CD4-positive, CD25-positive, alpha-beta regulatory T cell (primary cell): ENCODE data around the gene CDIP1. TPM values are rescaled to one million over a fixed set of nuclear protein-coding genes. Genes with fewer than 3 reads are reported as not detected.

Experiments used
- ATAC-seq, 2 donors: fragments of 150-1000 bp; cut with Tn5 transposase; one replicate each; pipeline ENCODE4 v1.10.0; 2021; ENCODE audit warnings: low read depth in 2 of 2, moderate number of reproducible peaks in 2 of 2, moderate library complexity in 1 of 2
- DNase-seq, 3 donors: peaks; one replicate each; pipeline versions ENCODE4 v3.0.0 to v3.0.0-alpha.2; 2012 to 2022; ENCODE audit warnings: mixed read lengths in 1 of 3
- H3K27ac ChIP-seq: one replicate; pipeline ENCODE4 v1.7.0; 2013; ENCODE audit warnings: mild to moderate bottlenecking, low read length; ENCODE audit not compliant: insufficient read depth, poor library complexity, severe bottlenecking
- H3K27me3 ChIP-seq: one replicate; pipeline ENCODE4 v1.7.0; 2013; ENCODE audit warnings: low read length; ENCODE audit not compliant: control insufficient read depth, insufficient read depth
- H3K36me3 ChIP-seq: one replicate; pipeline ENCODE4 v1.7.0; 2013; ENCODE audit warnings: mild to moderate bottlenecking, low read length, moderate library complexity; ENCODE audit not compliant: control insufficient read depth, insufficient read depth
- H3K4me1 ChIP-seq: 2 replicates; pipeline ENCODE4 v1.7.0; 2013; ENCODE audit warnings: mild to moderate bottlenecking, low read length; ENCODE audit not compliant: insufficient read depth, control insufficient read depth, poor library complexity, severe bottlenecking
- H3K4me3 ChIP-seq: one replicate; pipeline ENCODE4 v1.7.0; 2013; ENCODE audit warnings: low read depth, mild to moderate bottlenecking, low read length, moderate library complexity
- H3K9me3 ChIP-seq, 2 experiments: 1 replicate in 1 of 2; 2 replicates in 1 of 2; pipeline ENCODE4 v1.7.0; 2013; ENCODE audit warnings: low read length in 2 of 2, mild to moderate bottlenecking in 1 of 2, moderate library complexity in 1 of 2; ENCODE audit not compliant: control insufficient read depth in 2 of 2
- H3K27ac Mint-ChIP-seq, 3 donors: one replicate each; pipeline ENCODE4 v1.8.0; 2020 to 2022; ENCODE audit warnings: mild to moderate bottlenecking in 3 of 3, mixed read lengths in 3 of 3, moderate library complexity in 2 of 3
- H3K27me3 Mint-ChIP-seq: one replicate; pipeline ENCODE4 v1.8.0; 2022; ENCODE audit warnings: mild to moderate bottlenecking, mixed read lengths
- H3K36me3 Mint-ChIP-seq: one replicate; pipeline ENCODE4 v1.8.0; 2020; ENCODE audit warnings: mixed read lengths
- H3K4me1 Mint-ChIP-seq, 4 donors: one replicate each; pipeline ENCODE4 v1.8.0; 2020 to 2022; ENCODE audit warnings: mixed read lengths in 4 of 4, mild to moderate bottlenecking in 1 of 4
- H3K4me3 Mint-ChIP-seq, 4 donors: one replicate each; pipeline ENCODE4 v1.8.0; 2020 to 2022; ENCODE audit warnings: mild to moderate bottlenecking in 4 of 4, mixed read lengths in 4 of 4, moderate library complexity in 3 of 4
- H3K9me3 Mint-ChIP-seq, 7 donors: one replicate each; pipeline ENCODE4 v1.8.0; 2020 to 2022; ENCODE audit warnings: mixed read lengths in 7 of 7, mild to moderate bottlenecking in 3 of 7, moderate library complexity in 2 of 7
- polyA plus RNA-seq, 4 donors: library from polyadenylated mRNA; unstranded; fragments of 300-500 nt; fragmentation: Illumina TruSeq; gene quantifications; one replicate each; pipeline ENCODE4 v1.2.3, GENCODE V29; 2021
- total RNA-seq: library from RNA; stranded (reverse); gene quantifications from one replicate; pipeline ENCODE4 v1.2.3, GENCODE V29; 2022

Gene CDIP1
- total and polyA plus RNA-seq, 5 donors from 2014 or later: 16.4 to 29.8 (median 21.4) TPM

- peak in 1 of 3 donors; percentile 31 for DNase-seq
- no peaks in the 10 kb centered on the region for H3K36me3 ChIP-seq
Observed at GRCh38 chr16:4537376-4538343, 913 bp downstream of the CDIP1 start.

GRCh38 chr16:4536391-4537106, 2.0 kb downstream of the CDIP1 start:
- H3K36me3 Mint-ChIP-seq: peaks cover 13% of the 10 kb centered on the region
- Histone ChIP-seq H3K4me1 (peaks cover 30% of the 10 kb centered on the region), H3K36me3 (peaks cover 3% of the 10 kb centered on the region), H3K4me3 (no peak overlapping the region), H3K9me3 (peaks cover 2 to 6% of the 10 kb centered on the region in 2 experiments), H3K27me3 (no peaks in the 10 kb centered on the region), H3K27ac (peak overlapping the region; percentile 15)
- ATAC-seq (no peak), DNase-seq (no peak)
- peaks cover 0 to 4% (median 0%) of the 10 kb centered on the region in 7 donors for H3K9me3 Mint-ChIP-seq
- H3K27ac Mint-ChIP-seq: peak overlapping the region; percentile 68 to 90 (median 82)
- H3K27me3 Mint-ChIP-seq: no peaks in the 10 kb centered on the region
- H3K4me1 Mint-ChIP-seq: peaks cover 17 to 57% (median 32%) of the 10 kb centered on the region in 4 donors
- H3K4me3 Mint-ChIP-seq: peak overlapping the region; percentile 83 to 89 (median 85)

More at GRCh38 chr16:4537376-4538343, 913 bp downstream of the CDIP1 start:
- ATAC-seq: peak; percentile 41 to 43
- Mint-ChIP-seq H3K4me3 (peak overlapping the region; percentile 83 to 89 (median 85)), H3K9me3 (peaks cover 0 to 4% (median 0%) of the 10 kb centered on the region in 7 donors), H3K27me3 (no peaks in the 10 kb centered on the region), H3K36me3 (peaks cover 7% of the 10 kb centered on the region), H3K4me1 (peaks cover 19 to 49% (median 29%) of the 10 kb centered on the region in 4 donors), H3K27ac (peak overlapping the region; percentile 68 to 90 (median 74))
- Histone ChIP-seq H3K27me3 (no peaks in the 10 kb centered on the region), H3K4me1 (peaks cover 30% of the 10 kb centered on the region), H3K9me3 (peaks cover 2 to 6% of the 10 kb centered on the region in 2 experiments), H3K27ac (peak overlapping the region; percentile 87), H3K4me3 (peak overlapping the region; percentile 19)

GRCh38 chr16:4535627-4536108, 2.9 kb downstream of the CDIP1 start:
- Histone ChIP-seq H3K27ac (peak overlapping the region; percentile 15), H3K27me3 (no peaks in the 10 kb centered on the region), H3K4me1 (peaks cover 30% of the 10 kb centered on the region), H3K9me3 (peaks cover 2 to 6% of the 10 kb centered on the region in 2 experiments), H3K36me3 (peaks cover 3% of the 10 kb centered on the region), H3K4me3 (no peak overlapping the region)
- Mint-ChIP-seq H3K36me3 (peaks cover 13% of the 10 kb centered on the region), H3K4me1 (peaks cover 14 to 60% (median 32%) of the 10 kb centered on the region in 4 donors), H3K27ac (peak overlapping the region; percentile 62 to 92 (median 90)), H3K27me3 (no peaks in the 10 kb centered on the region), H3K9me3 (peaks cover 0 to 4% (median 0%) of the 10 kb centered on the region in 7 donors), H3K4me3 (peak overlapping the region; percentile 52 to 89 (median 74))
- ATAC-seq: no peak
- DNase-seq: no peak

GRCh38 chr16:4534151-4534790, 4.3 kb downstream of the CDIP1 start:
- Mint-ChIP-seq H3K9me3 (no peaks in the 10 kb centered on the region), H3K4me3 (peak overlapping the region in 2 of 4 donors; percentile 78 to 80), H3K4me1 (peaks cover 19 to 70% (median 43%) of the 10 kb centered on the region in 4 donors), H3K27ac (peak overlapping the region; percentile 55 to 96 (median 90)), H3K27me3 (no peaks in the 10 kb centered on the region), H3K36me3 (peaks cover 17% of the 10 kb centered on the region)
- Histone ChIP-seq H3K27me3 (no peaks in the 10 kb centered on the region), H3K4me1 (peaks cover 41% of the 10 kb centered on the region), H3K27ac (peak overlapping the region; percentile 45), H3K4me3 (no peak overlapping the region), H3K36me3 (peaks cover 3% of the 10 kb centered on the region), H3K9me3 (peaks cover 0 to 5% of the 10 kb centered on the region in 2 experiments)
- DNase-seq: peak in 2 of 3 donors; percentile 30 to 52
- peak in 1 of 2 donors; percentile 21 for ATAC-seq

- Mint-ChIP-seq H3K4me1 (peaks cover 21 to 71% (median 47%) of the 10 kb centered on the region in 4 donors), H3K27me3 (no peaks in the 10 kb centered on the region), H3K4me3 (no peak overlapping the region), H3K27ac (peak overlapping the region in 2 of 3 donors; percentile 87 to 90), H3K9me3 (no peaks in the 10 kb centered on the region), H3K36me3 (peaks cover 18% of the 10 kb centered on the region)
- Histone ChIP-seq H3K9me3 (no peaks in the 10 kb centered on the region), H3K36me3 (peaks cover 3% of the 10 kb centered on the region), H3K27me3 (no peaks in the 10 kb centered on the region), H3K4me3 (no peak overlapping the region), H3K4me1 (peaks cover 42% of the 10 kb centered on the region), H3K27ac (no peak overlapping the region)
- ATAC-seq (no peak), DNase-seq (no peak)
Observed at GRCh38 chr16:4533490-4533889, 5.1 kb downstream of the CDIP1 start.

- ATAC-seq: no peak
- Mint-ChIP-seq H3K27ac (peak overlapping the region; percentile 32 to 90 (median 39)), H3K4me3 (peak overlapping the region in 2 of 4 donors; percentile 24 to 67), H3K36me3 (peaks cover 21% of the 10 kb centered on the region), H3K27me3 (no peaks in the 10 kb centered on the region), H3K4me1 (peaks cover 24 to 79% (median 53%) of the 10 kb centered on the region in 4 donors), H3K9me3 (no peaks in the 10 kb centered on the region)
- Histone ChIP-seq H3K36me3 (peaks cover 3% of the 10 kb centered on the region), H3K4me1 (peaks cover 35% of the 10 kb centered on the region), H3K27me3 (no peaks in the 10 kb centered on the region), H3K4me3 (no peak overlapping the region), H3K27ac (no peak overlapping the region), H3K9me3 (no peaks in the 10 kb centered on the region)
- DNase-seq: no peak
Observed at GRCh38 chr16:4532238-4532637, 6.3 kb downstream of the CDIP1 start.

- no peaks in the 10 kb centered on the region for H3K9me3 ChIP-seq
- H3K36me3 ChIP-seq: peaks cover 3% of the 10 kb centered on the region
- no peak overlapping the region for H3K4me3 ChIP-seq
- Mint-ChIP-seq H3K9me3 (no peaks in the 10 kb centered on the region), H3K4me1 (peaks cover 20 to 77% (median 50%) of the 10 kb centered on the region in 4 donors), H3K27me3 (no peaks in the 10 kb centered on the region), H3K27ac (peak overlapping the region; percentile 5 to 90 (median 69)), H3K4me3 (peak overlapping the region in 2 of 4 donors; percentile 24 to 67), H3K36me3 (peaks cover 21% of the 10 kb centered on the region)
- peaks cover 32% of the 10 kb centered on the region for H3K4me1 ChIP-seq
- no peak overlapping the region for H3K27ac ChIP-seq
- ATAC-seq (no peak), DNase-seq (no peak)
- H3K27me3 ChIP-seq: no peaks in the 10 kb centered on the region
Observed at GRCh38 chr16:4531811-4532210, 6.8 kb downstream of the CDIP1 start.
